ENCODE data around the gene ADCK1. TPM values are rescaled to one million over a fixed set of nuclear protein-coding genes. Genes with fewer than 3 reads are reported as not detected.

The ADCK1 gene
- polyA plus RNA-seq, 2 of the 4 experiments (the other 2 are of a cell fraction) = 6.6 to 8.1 TPM

DNA sequence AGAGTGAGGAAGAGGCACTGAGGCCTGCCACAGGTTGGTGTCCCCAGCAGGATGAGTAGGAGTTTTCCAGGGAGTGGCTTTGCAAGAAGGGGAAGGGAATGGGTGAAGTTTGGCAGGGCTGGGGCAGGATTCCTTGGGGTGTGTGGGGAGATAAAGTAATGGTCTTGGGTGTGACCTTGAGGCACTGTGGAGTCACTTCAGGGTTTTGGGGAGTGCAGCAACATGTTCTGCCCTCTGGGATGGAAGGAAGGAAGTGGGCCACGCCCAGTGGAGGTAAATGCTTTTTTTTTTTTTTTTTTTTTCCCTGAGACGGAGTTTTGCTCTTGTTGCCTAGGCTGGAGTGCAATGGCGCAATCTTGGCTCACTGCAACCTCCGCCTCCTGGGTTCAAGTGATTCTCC, 108.9 kb downstream of the ADCK1 start:
- ChIA-PET POLR2A (no interaction called here), CTCF (interaction anchor here (0.7 kb wide), 1 partner anchor 812 kb away, joined by 3 read pairs; no protein-coding TSS in a partner anchor)
- H3K4me1 ChIP-seq = no peaks in the 10 kb centered on the region
- H3K4me3 ChIP-seq = no peak overlapping the region
- no peaks in the 10 kb centered on the region for H3K9me3 ChIP-seq
- no peak for FAIRE-seq
- no peak overlapping the region for H3K4me2 ChIP-seq
- TF ChIP-seq FOSL2 (IDR thresholded peaks at IDR 0.05) (no peak), FOSL2 (CRISPR knock-in tag; IDR thresholded peaks at IDR 0.05) (no peak), KDM5A (IDR thresholded peaks at IDR 0.05) (no peak), MYC (IDR thresholded peaks at IDR 0.05; ENCODE audit: borderline replicate concordance, low read length) (no peak), BHLHE40 (IDR thresholded peaks at IDR 0.05; ENCODE audit: low read depth, low read length) (no peak), SREBF2 (IDR thresholded peaks at IDR 0.05) (no peak), RCOR1 (IDR thresholded peaks at IDR 0.05; ENCODE audit: low read depth, low read length) (no peak), CBX2 (IDR thresholded peaks at IDR 0.05; ENCODE audit: borderline replicate concordance, low read depth) (no peak), HOXA7 (CRISPR knock-in tag; IDR thresholded peaks at IDR 0.05) (no peak)
- TF ChIP-seq, protein P1, sequence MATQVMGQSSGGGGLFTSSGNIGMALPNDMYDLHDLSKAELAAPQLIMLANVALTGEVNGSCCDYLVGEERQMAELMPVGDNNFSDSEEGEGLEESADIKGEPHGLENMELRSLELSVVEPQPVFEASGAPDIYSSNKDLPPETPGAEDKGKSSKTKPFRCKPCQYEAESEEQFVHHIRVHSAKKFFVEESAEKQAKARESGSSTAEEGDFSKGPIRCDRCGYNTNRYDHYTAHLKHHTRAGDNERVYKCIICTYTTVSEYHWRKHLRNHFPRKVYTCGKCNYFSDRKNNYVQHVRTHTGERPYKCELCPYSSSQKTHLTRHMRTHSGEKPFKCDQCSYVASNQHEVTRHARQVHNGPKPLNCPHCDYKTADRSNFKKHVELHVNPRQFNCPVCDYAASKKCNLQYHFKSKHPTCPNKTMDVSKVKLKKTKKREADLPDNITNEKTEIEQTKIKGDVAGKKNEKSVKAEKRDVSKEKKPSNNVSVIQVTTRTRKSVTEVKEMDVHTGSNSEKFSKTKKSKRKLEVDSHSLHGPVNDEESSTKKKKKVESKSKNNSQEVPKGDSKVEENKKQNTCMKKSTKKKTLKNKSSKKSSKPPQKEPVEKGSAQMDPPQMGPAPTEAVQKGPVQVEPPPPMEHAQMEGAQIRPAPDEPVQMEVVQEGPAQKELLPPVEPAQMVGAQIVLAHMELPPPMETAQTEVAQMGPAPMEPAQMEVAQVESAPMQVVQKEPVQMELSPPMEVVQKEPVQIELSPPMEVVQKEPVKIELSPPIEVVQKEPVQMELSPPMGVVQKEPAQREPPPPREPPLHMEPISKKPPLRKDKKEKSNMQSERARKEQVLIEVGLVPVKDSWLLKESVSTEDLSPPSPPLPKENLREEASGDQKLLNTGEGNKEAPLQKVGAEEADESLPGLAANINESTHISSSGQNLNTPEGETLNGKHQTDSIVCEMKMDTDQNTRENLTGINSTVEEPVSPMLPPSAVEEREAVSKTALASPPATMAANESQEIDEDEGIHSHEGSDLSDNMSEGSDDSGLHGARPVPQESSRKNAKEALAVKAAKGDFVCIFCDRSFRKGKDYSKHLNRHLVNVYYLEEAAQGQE (IDR thresholded peaks at IDR 0.05) = no peak
- TF ChIP-seq, protein P2, sequence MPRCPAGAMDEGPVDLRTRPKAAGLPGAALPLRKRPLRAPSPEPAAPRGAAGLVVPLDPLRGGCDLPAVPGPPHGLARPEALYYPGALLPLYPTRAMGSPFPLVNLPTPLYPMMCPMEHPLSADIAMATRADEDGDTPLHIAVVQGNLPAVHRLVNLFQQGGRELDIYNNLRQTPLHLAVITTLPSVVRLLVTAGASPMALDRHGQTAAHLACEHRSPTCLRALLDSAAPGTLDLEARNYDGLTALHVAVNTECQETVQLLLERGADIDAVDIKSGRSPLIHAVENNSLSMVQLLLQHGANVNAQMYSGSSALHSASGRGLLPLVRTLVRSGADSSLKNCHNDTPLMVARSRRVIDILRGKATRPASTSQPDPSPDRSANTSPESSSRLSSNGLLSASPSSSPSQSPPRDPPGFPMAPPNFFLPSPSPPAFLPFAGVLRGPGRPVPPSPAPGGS (IDR thresholded peaks at IDR 0.05) = no peak
- TF ChIP-seq, protein P3, sequence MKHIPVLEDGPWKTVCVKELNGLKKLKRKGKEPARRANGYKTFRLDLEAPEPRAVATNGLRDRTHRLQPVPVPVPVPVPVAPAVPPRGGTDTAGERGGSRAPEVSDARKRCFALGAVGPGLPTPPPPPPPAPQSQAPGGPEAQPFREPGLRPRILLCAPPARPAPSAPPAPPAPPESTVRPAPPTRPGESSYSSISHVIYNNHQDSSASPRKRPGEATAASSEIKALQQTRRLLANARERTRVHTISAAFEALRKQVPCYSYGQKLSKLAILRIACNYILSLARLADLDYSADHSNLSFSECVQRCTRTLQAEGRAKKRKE (CRISPR knock-in tag; IDR thresholded peaks at IDR 0.05; ENCODE audit: low read depth) = no peak
- ATAC-seq = no peak
- 65% methylated on average over 1 of the region's 4 CpGs for WGBS (ENCODE audit: missing lambda C conversion rate)
- no peak for DNase-seq (ENCODE audit: low read depth in 1 of 2, low spot score in 1 of 2)
- no peak overlapping the region for H3K27ac ChIP-seq

DNA sequence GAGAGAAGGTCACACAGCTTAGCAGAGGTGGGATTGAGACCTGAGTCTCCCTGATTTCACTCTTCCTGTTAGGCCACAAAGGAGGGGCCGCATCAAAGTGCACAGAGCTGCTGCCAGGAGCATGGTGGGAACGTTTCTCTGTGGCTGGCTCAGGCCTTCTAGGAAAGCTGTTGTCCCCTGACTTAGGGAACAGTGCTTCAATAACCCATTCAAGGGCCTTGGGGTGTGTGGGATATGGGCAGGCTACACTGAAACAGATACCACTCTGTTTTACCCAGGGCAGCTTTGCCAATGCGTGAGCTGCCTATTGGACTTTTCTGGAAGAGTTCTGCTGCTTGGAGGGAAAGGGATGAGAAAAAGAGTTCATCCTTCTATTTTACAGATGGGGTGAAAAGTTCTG, 110.0 kb downstream of the ADCK1 start:
- DNase-seq (ENCODE audit: low read depth in 1 of 2, low spot score in 1 of 2) = no peak
- no peak for FAIRE-seq
- Histone ChIP-seq H3K4me1 (no peaks in the 10 kb centered on the region), H3K27ac (no peak overlapping the region), H3K4me3 (no peak overlapping the region), H3K4me2 (no peak overlapping the region), H3K9me3 (no peaks in the 10 kb centered on the region)
- TF ChIP-seq, protein P4, sequence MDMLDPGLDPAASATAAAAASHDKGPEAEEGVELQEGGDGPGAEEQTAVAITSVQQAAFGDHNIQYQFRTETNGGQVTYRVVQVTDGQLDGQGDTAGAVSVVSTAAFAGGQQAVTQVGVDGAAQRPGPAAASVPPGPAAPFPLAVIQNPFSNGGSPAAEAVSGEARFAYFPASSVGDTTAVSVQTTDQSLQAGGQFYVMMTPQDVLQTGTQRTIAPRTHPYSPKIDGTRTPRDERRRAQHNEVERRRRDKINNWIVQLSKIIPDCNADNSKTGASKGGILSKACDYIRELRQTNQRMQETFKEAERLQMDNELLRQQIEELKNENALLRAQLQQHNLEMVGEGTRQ (IDR thresholded peaks at IDR 0.05) = no peak
- ChIA-PET POLR2A (no interaction called here), CTCF (no interaction called here)
- no peak for ATAC-seq
- WGBS (ENCODE audit: missing lambda C conversion rate) = 66% methylated on average over 3 of the region's 3 CpGs

DNA sequence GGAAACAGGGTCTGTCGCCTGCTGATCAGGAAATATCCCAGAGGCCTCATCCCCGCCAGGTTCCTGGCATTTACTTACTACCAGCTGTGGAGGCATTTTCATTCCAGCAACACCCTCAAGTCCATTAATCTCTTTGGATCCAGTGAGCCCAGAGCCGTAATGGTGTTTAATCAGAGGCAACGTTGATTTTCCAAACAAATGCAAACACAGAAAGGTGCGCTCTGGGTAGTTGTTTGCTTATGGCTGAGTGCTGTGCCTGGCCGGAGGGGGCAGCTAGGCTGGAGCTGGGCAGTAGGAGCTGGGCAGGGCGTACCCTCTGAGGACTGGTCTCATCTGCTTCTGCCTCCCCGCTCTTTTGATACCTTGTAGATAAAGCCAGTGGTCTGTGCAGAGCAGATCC, 110.6 kb downstream of the ADCK1 start:
- CTCF ChIA-PET = interaction anchor here (1.7 kb wide), 1 partner anchor 8 kb away, joined by 6 read pairs; no protein-coding TSS in a partner anchor
- Histone ChIP-seq H3K4me2 (no peak overlapping the region), H3K4me1 (no peaks in the 10 kb centered on the region), H3K9me3 (no peaks in the 10 kb centered on the region), H3K27ac (no peak overlapping the region), H3K4me3 (no peak overlapping the region)
- no peak for TF ChIP-seq MAZ (IDR thresholded peaks at IDR 0.05; ENCODE audit: borderline replicate concordance, low read depth, low read length)
- TF ChIP-seq POLR2A (IDR thresholded peaks at IDR 0.05; ENCODE audit: low read length) = no peak
- TF ChIP-seq, protein P2 (IDR thresholded peaks at IDR 0.05) = no peak
- TF ChIP-seq, protein P3 (CRISPR knock-in tag; IDR thresholded peaks at IDR 0.05; ENCODE audit: low read depth) = no peak
- no peak for TF ChIP-seq JUN (IDR thresholded peaks at IDR 0.05)
- TF ChIP-seq CHD4 (IDR thresholded peaks at IDR 0.05; ENCODE audit: borderline replicate concordance) = no peak
- no peak for TF ChIP-seq MYC (IDR thresholded peaks at IDR 0.05; ENCODE audit: borderline replicate concordance, low read length)
- TF ChIP-seq, protein P5, sequence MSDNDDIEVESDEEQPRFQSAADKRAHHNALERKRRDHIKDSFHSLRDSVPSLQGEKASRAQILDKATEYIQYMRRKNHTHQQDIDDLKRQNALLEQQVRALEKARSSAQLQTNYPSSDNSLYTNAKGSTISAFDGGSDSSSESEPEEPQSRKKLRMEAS (IDR thresholded peaks at IDR 0.05) = no peak
- no peak for TF ChIP-seq TP53 (CRISPR knock-in tag; IDR thresholded peaks at IDR 0.05)
- no peak for DNase-seq (ENCODE audit: low read depth in 1 of 2, low spot score in 1 of 2)
- no peak for ATAC-seq
- no peak for FAIRE-seq
- POLR2A ChIA-PET = no interaction called here
- 68% methylated on average over 7 of the region's 8 CpGs for WGBS (ENCODE audit: missing lambda C conversion rate)
